Dendritic cell treated with granulocyte-macrophage colony-stimulating factor and Interleukin-4, amounts not matched to agents 40 ng/mL and 50 ng/mL, for 4 days (primary cell): ENCODE data around the gene SLC26A6.

ENCODE experiments used
- H3K27ac Mint-ChIP-seq: one replicate; pipeline ENCODE4 v1.8.0; 2022; ENCODE audit warnings: mild to moderate bottlenecking, mixed read lengths
- H3K27me3 Mint-ChIP-seq: one replicate; pipeline ENCODE4 v1.8.0; 2022; ENCODE audit warnings: mild to moderate bottlenecking, mixed read lengths
- H3K36me3 Mint-ChIP-seq: one replicate; pipeline ENCODE4 v1.8.0; 2022; ENCODE audit warnings: low read depth, mixed read lengths
- H3K4me1 Mint-ChIP-seq: one replicate; pipeline ENCODE4 v1.8.0; 2022; ENCODE audit warnings: low read depth, mixed read lengths
- H3K4me3 Mint-ChIP-seq: one replicate; pipeline ENCODE4 v1.8.0; 2022; ENCODE audit warnings: mild to moderate bottlenecking, moderate library complexity, mixed read lengths
- H3K9me3 Mint-ChIP-seq: one replicate; pipeline ENCODE4 v1.8.0; 2022; ENCODE audit warnings: mixed read lengths
- intact Hi-C: fragments of 100-400 bp; cut with micrococcal nuclease; formaldehyde crosslinking; loops from one replicate; pipeline ENCODE4 v1.15.0; 2022

Gene SLC26A6

GRCh38 chr3:48633256-48633655 is 2.0 kb downstream of the SLC26A6 start:
- peaks cover 54% of the 10 kb centered on the region for H3K36me3 Mint-ChIP-seq
- H3K27me3 Mint-ChIP-seq = peaks cover 1% of the 10 kb centered on the region
- intact Hi-C loops = no loop called here
- H3K4me1 Mint-ChIP-seq = peaks cover 40% of the 10 kb centered on the region
- no peaks in the 10 kb centered on the region for H3K9me3 Mint-ChIP-seq
- H3K27ac Mint-ChIP-seq = no peak overlapping the region
- no peak overlapping the region for H3K4me3 Mint-ChIP-seq

DNA sequence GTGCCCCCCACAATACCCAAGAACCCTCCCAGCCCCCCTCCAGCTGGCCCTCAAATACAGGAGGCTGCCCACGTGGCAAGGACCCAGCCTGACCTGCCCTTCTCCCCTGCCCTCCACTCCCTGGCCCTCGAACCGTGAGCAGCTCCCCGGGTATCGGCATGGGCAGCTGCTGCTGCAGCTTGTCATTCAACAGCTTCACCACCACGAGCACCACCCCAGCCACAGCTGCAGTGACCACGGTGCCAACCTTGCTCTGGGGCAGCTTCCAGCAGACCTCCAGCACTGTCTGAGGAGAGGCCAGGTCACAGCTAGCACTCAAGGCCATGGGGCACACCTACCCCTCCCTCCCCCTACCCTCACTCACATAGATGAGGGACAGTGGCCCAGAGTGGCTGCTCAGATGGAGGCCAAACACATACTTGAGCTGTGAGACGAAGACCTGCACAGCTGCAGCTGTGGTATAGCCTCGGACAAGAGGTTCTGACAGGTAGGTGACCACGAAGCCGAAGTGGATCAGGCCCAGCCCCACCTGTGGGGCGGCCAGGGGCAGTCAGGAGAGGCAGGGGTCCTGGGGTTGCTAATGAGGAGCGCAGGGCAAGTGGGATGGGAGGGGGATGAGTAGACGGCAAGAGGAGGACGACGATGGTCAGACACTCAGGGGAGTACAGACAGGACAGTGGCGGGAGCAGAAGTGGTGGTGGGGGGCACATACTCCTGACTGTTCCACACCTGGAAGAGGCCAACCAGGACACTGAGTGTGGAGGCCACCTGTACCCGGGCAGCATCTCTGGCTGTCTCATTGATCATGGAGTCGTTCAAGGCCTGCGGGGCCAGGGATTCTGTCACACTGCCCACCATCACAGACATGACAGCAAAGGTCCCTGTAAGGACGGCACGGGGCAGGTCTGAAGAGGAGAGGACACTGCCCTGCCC is 3.5 kb downstream of the SLC26A6 start:
- Mint-ChIP-seq H3K4me1 (peaks cover 40% of the 10 kb centered on the region), H3K9me3 (no peaks in the 10 kb centered on the region), H3K36me3 (peaks cover 69% of the 10 kb centered on the region), H3K27me3 (no peaks in the 10 kb centered on the region), H3K27ac (no peak overlapping the region), H3K4me3 (no peak overlapping the region)
- intact Hi-C loops = no loop called here

- H3K4me1 Mint-ChIP-seq = peaks cover 32% of the 10 kb centered on the region
- H3K27me3 Mint-ChIP-seq = no peaks in the 10 kb centered on the region
- H3K9me3 Mint-ChIP-seq = no peaks in the 10 kb centered on the region
- no peak overlapping the region for H3K27ac Mint-ChIP-seq
- H3K4me3 Mint-ChIP-seq = no peak overlapping the region
- intact Hi-C loops = no loop called here
- H3K36me3 Mint-ChIP-seq = peaks cover 79% of the 10 kb centered on the region
Measured at GRCh38 chr3:48630833-48631232, 4.4 kb downstream of the SLC26A6 start.

- Mint-ChIP-seq H3K36me3 (peaks cover 83% of the 10 kb centered on the region), H3K4me1 (peaks cover 28% of the 10 kb centered on the region), H3K4me3 (no peak overlapping the region), H3K27me3 (no peaks in the 10 kb centered on the region), H3K27ac (no peak overlapping the region), H3K9me3 (no peaks in the 10 kb centered on the region)
- intact Hi-C loops = no loop called here
Measured at GRCh38 chr3:48630407-48630806, 4.9 kb downstream of the SLC26A6 start.

GRCh38 chr3:48629894-48630293 is 5.4 kb downstream of the SLC26A6 start:
- intact Hi-C loops = no loop called here
- Mint-ChIP-seq H3K36me3 (peaks cover 88% of the 10 kb centered on the region), H3K4me1 (peaks cover 28% of the 10 kb centered on the region), H3K9me3 (no peaks in the 10 kb centered on the region), H3K4me3 (no peak overlapping the region), H3K27ac (no peak overlapping the region), H3K27me3 (no peaks in the 10 kb centered on the region)

- Mint-ChIP-seq H3K27me3 (no peaks in the 10 kb centered on the region), H3K4me3 (no peak overlapping the region), H3K4me1 (peaks cover 16% of the 10 kb centered on the region), H3K27ac (peak overlapping the region; percentile 12), H3K36me3 (peaks cover 100% of the 10 kb centered on the region), H3K9me3 (no peaks in the 10 kb centered on the region)
- intact Hi-C loops = no loop called here
Measured at GRCh38 chr3:48628277-48629017, 6.8 kb downstream of the SLC26A6 start.

GRCh38 chr3:48625600-48625999 is 9.7 kb downstream of the SLC26A6 start:
- no peak overlapping the region for H3K4me3 Mint-ChIP-seq
- H3K36me3 Mint-ChIP-seq = peaks cover 84% of the 10 kb centered on the region
- no peak overlapping the region for H3K27ac Mint-ChIP-seq
- H3K27me3 Mint-ChIP-seq = no peaks in the 10 kb centered on the region
- H3K4me1 Mint-ChIP-seq = no peaks in the 10 kb centered on the region
- H3K9me3 Mint-ChIP-seq = no peaks in the 10 kb centered on the region
- intact Hi-C loops = no loop called here

DNA sequence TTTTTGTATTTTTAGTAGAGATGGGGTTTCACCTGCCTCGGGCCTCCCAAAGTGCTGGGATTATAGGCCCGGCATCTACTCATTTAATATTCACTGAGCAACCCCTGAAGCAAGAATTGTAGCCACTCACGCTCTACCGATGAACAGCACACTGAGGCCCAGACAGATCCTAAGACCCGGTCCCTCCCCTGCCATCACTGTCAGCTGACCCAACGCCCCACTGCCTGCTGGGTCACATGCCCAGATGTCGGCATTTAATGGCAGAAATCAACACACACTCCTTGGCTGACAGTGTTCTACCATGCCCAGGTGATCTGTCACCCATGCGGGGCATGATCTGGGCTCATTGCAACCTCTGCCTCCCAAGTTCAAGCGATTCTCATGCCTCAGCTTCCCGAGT is 10.5 kb downstream of the SLC26A6 start:
- Mint-ChIP-seq H3K27me3 (no peaks in the 10 kb centered on the region), H3K9me3 (no peaks in the 10 kb centered on the region), H3K27ac (no peak overlapping the region), H3K36me3 (peaks cover 77% of the 10 kb centered on the region), H3K4me1 (no peaks in the 10 kb centered on the region), H3K4me3 (no peak overlapping the region)
- intact Hi-C loops = no loop called here

GRCh38 chr3:48623851-48624547 is 11.3 kb downstream of the SLC26A6 start:
- peaks cover 70% of the 10 kb centered on the region for H3K36me3 Mint-ChIP-seq
- H3K9me3 Mint-ChIP-seq = no peaks in the 10 kb centered on the region
- no peaks in the 10 kb centered on the region for H3K27me3 Mint-ChIP-seq
- no peak overlapping the region for H3K27ac Mint-ChIP-seq
- no peaks in the 10 kb centered on the region for H3K4me1 Mint-ChIP-seq
- H3K4me3 Mint-ChIP-seq = no peak overlapping the region
- intact Hi-C loops = no loop called here

- H3K4me1 Mint-ChIP-seq = peaks cover 6% of the 10 kb centered on the region
- no peak within 1 kb of the TSS for H3K4me3 Mint-ChIP-seq
- intact Hi-C loops = no loop called here
- peaks cover 52% of the 10 kb centered on the region for H3K36me3 Mint-ChIP-seq
- H3K27me3 Mint-ChIP-seq = no peaks in the 10 kb centered on the region
- H3K9me3 Mint-ChIP-seq = peaks cover 18% of the 10 kb centered on the region
- peak within 1 kb of the TSS; percentile 15 for H3K27ac Mint-ChIP-seq
Measured at GRCh38 chr3:48621461-48621869, 13.8 kb downstream of the SLC26A6 start, which contains the start of gene TMEM89. Gene TMEM89, minus strand, starts transcription at chr3:48621769. Its CDS starts 13 bp downstream, at chr3:48621756.

DNA sequence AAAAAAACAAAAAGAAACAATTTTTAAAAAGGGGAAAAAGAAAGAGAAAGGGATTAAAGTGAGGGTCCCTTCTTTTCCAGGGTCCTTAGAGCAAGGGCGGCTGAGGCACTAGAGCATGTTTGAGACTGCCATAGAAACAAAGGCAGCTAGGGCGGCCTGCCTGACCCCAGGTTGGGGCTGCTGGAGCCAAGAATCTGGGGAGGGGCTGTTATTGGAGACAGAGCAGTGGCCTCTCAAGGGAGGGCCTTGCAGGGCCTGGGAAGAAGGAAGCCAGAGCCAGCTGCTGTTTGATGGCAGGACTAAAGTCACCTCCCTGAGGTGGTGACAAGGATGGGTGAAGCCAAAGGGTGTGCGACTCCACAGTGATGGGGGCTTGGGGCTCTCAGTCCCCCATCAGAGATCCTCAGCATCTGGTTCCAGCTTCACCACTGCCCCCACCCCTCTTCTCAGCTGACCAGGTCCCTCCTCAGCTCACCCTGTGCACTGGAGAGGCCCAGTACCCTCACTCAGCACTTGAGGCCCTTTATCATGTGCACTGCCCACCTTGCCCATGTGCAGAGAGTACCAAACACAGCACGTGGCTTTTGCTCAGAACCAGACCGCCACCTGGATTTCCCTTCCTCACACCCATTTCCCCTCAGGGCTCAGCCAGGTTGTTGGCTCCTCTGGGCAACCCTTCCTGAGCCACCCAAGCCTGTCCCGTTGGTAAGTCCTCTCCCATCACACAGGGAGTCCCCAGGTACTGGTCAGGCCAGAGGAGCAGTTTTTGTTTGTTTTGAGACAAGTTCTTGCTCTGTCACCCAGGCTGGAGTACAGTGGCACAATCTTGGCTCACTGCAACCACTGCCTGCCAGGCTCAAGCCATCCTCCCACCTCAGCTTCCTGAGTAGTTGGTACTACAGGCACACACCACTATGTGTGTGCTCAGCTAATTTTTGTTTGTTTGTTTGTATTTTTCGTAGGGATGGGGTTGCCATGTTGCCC is 15.4 kb downstream of the SLC26A6 start:
- H3K9me3 Mint-ChIP-seq = peaks cover 18% of the 10 kb centered on the region
- H3K36me3 Mint-ChIP-seq = peaks cover 36% of the 10 kb centered on the region
- H3K4me3 Mint-ChIP-seq = no peak overlapping the region
- intact Hi-C loops = no loop called here
- H3K4me1 Mint-ChIP-seq = peaks cover 6% of the 10 kb centered on the region
- H3K27me3 Mint-ChIP-seq = no peaks in the 10 kb centered on the region
- H3K27ac Mint-ChIP-seq = no peak overlapping the region

GRCh38 chr3:48617559-48617958 is 17.7 kb downstream of the SLC26A6 start:
- no peak overlapping the region for H3K27ac Mint-ChIP-seq
- H3K4me3 Mint-ChIP-seq = no peak overlapping the region
- H3K4me1 Mint-ChIP-seq = peaks cover 26% of the 10 kb centered on the region
- peaks cover 18% of the 10 kb centered on the region for H3K9me3 Mint-ChIP-seq
- intact Hi-C loops = no loop called here
- peaks cover 19% of the 10 kb centered on the region for H3K36me3 Mint-ChIP-seq
- H3K27me3 Mint-ChIP-seq = no peaks in the 10 kb centered on the region

- Mint-ChIP-seq H3K4me3 (peak overlapping the region; percentile 32), H3K27ac (peak overlapping the region; percentile 90), H3K9me3 (peaks cover 18% of the 10 kb centered on the region), H3K4me1 (peaks cover 28% of the 10 kb centered on the region), H3K36me3 (peaks cover 14% of the 10 kb centered on the region), H3K27me3 (no peaks in the 10 kb centered on the region)
- intact Hi-C loops = no loop called here
Measured at GRCh38 chr3:48614044-48614443, 21.2 kb downstream of the SLC26A6 start.
